Suprapubic skin (tissue), 4 donors: Measurements from ENCODE around the gene ACVR2B. TPM values are rescaled to one million over a fixed set of nuclear protein-coding genes. Genes with fewer than 3 reads are reported as not detected.

Experiments used
- DNase-seq, 2 donors: peaks; one replicate each; pipeline ENCODE4 v3.0.0-alpha.2; 2019; ENCODE audit warnings: low spot score in 2 of 2
- H3K27ac ChIP-seq: fragments of 200-600 bp; sonication (generic); one replicate; pipeline ENCODE4 v1.5.1; 2019
- H3K27me3 ChIP-seq: fragments of 200-600 bp; sonication (generic); one replicate; pipeline ENCODE4 v1.5.1; 2019
- H3K36me3 ChIP-seq: fragments of 200-600 bp; sonication (generic); one replicate; pipeline ENCODE4 v1.5.1; 2019
- H3K4me1 ChIP-seq: fragments of 200-600 bp; sonication (generic); one replicate; pipeline ENCODE4 v1.5.1; 2019
- H3K4me3 ChIP-seq: fragments of 200-600 bp; sonication (generic); one replicate; pipeline ENCODE4 v1.5.1; 2019; ENCODE audit warnings: mild to moderate bottlenecking
- H3K9me3 ChIP-seq: fragments of 200-600 bp; sonication (generic); one replicate; pipeline ENCODE4 v1.5.1; 2019
- EP300 ChIP-seq: sonication (generic); formaldehyde crosslinking; IDR thresholded peaks from one replicate; pipeline ENCODE4 v1.6.1; 2017; ENCODE audit warnings: antibody characterized with exemption
- POLR2A ChIP-seq, 2 donors: fragments of 450-650 bp; IDR thresholded peaks; one replicate each; pipeline ENCODE4 v1.6.1; 2017; ENCODE audit warnings: antibody characterized with exemption in 2 of 2, mild to moderate bottlenecking in 2 of 2, moderate library complexity in 2 of 2
- POLR2AphosphoS5 ChIP-seq, 3 donors: sonication (generic); formaldehyde crosslinking; IDR thresholded peaks; one replicate each; pipeline ENCODE4 v1.6.1; 2017; ENCODE audit warnings: antibody characterized with exemption in 3 of 3
- WGBS: methylation state at CpG from one replicate; pipeline ENCODE4 v1.1.5; 2018; 5-methylcytosine and 5-hydroxymethylcytosine counted together
- total RNA-seq, 4 donors: library from RNA; depleted of rRNA; stranded (reverse); fragments of >200 nt; gene quantifications; one replicate each; pipeline ENCODE4 v1.1.0, GENCODE V29; 2016
- TF ChIP-seq, protein P1 (sequence below), 2 donors: fragments of 200-600 bp in 1 of 2; fragments of 450-650 bp in 1 of 2; sonication (generic) in 1 of 2; IDR thresholded peaks; one replicate each; pipeline ENCODE4 v1.5.1; 2016 to 2019; ENCODE audit warnings: antibody characterized with exemption in 2 of 2, mild to moderate bottlenecking in 1 of 2, moderate library complexity in 1 of 2

The ACVR2B gene
- total RNA-seq, 4 donors from 2014 or later, result 1.1 to 8.9 (median 3.1) TPM

- H3K27me3 ChIP-seq, result no peaks in the 10 kb centered on the region
- WGBS, result 36% methylated on average over 1 of the region's 1 CpG
- no peaks in the 10 kb centered on the region for H3K9me3 ChIP-seq
- no peak for TF ChIP-seq POLR2AphosphoS5 (IDR thresholded peaks at IDR 0.05)
- DNase-seq, result no peak
- H3K36me3 ChIP-seq, result peaks cover 16% of the 10 kb centered on the region
- no peak overlapping the region for H3K4me3 ChIP-seq
- H3K27ac ChIP-seq, result no peak overlapping the region
- no peaks in the 10 kb centered on the region for H3K4me1 ChIP-seq
Observed at GRCh38 chr3:38519000-38519399, 65.3 kb downstream of the ACVR2B start.

DNA sequence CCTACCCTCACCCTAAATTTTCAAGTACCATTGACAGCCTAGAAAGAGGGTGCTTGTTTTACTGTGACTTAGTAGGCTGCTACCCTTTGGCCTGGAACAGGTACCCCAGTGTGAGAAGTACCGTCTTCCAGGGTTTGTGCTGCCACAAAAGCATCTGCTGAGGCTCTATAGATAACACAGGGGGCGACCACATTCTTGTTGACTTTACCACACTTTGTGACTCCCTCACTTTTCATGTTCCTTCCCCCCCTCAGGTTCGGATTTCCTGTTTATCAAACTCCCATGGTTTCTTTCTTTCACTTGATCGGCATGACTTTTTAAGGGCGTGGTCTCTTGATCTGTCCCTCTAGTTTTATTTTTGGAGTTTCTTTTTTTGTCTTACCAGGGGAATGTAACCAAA, 66.0 kb downstream of the ACVR2B start:
- DNase-seq, result no peak
- Histone ChIP-seq H3K4me3 (no peak overlapping the region), H3K36me3 (peaks cover 19% of the 10 kb centered on the region), H3K27ac (no peak overlapping the region), H3K27me3 (no peaks in the 10 kb centered on the region), H3K9me3 (no peaks in the 10 kb centered on the region), H3K4me1 (no peaks in the 10 kb centered on the region)
- 62% methylated on average over 5 of the region's 5 CpGs for WGBS
- TF ChIP-seq EP300, result no peak
- TF ChIP-seq, protein P1, sequence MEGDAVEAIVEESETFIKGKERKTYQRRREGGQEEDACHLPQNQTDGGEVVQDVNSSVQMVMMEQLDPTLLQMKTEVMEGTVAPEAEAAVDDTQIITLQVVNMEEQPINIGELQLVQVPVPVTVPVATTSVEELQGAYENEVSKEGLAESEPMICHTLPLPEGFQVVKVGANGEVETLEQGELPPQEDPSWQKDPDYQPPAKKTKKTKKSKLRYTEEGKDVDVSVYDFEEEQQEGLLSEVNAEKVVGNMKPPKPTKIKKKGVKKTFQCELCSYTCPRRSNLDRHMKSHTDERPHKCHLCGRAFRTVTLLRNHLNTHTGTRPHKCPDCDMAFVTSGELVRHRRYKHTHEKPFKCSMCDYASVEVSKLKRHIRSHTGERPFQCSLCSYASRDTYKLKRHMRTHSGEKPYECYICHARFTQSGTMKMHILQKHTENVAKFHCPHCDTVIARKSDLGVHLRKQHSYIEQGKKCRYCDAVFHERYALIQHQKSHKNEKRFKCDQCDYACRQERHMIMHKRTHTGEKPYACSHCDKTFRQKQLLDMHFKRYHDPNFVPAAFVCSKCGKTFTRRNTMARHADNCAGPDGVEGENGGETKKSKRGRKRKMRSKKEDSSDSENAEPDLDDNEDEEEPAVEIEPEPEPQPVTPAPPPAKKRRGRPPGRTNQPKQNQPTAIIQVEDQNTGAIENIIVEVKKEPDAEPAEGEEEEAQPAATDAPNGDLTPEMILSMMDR (IDR thresholded peaks at IDR 0.05), result no peak
- TF ChIP-seq POLR2A (IDR thresholded peaks at IDR 0.05), result no peak
- no peak for TF ChIP-seq POLR2AphosphoS5 (IDR thresholded peaks at IDR 0.05)

DNA sequence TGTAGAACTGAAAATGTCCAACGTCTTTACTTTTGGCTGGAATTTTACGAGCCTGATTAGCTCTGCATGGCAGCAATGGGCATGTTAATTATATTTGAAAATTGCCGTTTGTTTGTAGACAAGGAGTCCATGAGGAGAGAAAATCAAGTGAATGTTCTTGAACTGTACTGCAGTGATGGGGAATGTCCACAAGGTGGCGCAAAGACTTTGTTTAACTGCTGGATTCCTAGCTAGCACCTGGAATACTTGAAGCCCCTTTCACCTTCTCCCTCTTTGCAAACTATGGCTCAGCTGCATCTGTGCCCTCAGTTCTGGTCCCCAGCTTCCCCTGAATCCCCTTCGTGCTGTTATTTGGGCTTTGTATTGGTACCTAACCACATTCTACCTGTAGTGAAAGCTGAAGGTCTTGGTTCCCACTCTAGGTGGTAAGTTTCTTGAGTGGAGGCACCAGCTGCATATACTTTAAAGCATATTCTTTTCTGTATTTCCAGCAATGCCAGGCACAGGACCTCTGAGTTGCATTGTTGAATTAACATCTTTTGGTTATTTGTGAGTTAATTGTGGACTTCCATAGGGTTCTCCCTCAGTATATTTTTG, 67.8 kb downstream of the ACVR2B start:
- WGBS, result 2% methylated on average over 5 of the region's 5 CpGs
- Histone ChIP-seq H3K27ac (no peak overlapping the region), H3K36me3 (peaks cover 18% of the 10 kb centered on the region), H3K4me3 (no peak overlapping the region), H3K9me3 (no peaks in the 10 kb centered on the region), H3K27me3 (no peaks in the 10 kb centered on the region), H3K4me1 (no peaks in the 10 kb centered on the region)
- no peak for DNase-seq
- TF ChIP-seq POLR2A (IDR thresholded peaks at IDR 0.05) (no peak), EP300 (no peak), POLR2AphosphoS5 (IDR thresholded peaks at IDR 0.05) (no peak)
- TF ChIP-seq, protein P1 (IDR thresholded peaks at IDR 0.05), result peak; percentile 84 to 87

- TF ChIP-seq POLR2A (IDR thresholded peaks at IDR 0.05) (no peak), EP300 (no peak), POLR2AphosphoS5 (IDR thresholded peaks at IDR 0.05) (no peak)
- TF ChIP-seq, protein P1 (IDR thresholded peaks at IDR 0.05), result no peak
- peaks cover 18% of the 10 kb centered on the region for H3K36me3 ChIP-seq
- 91% methylated on average over 6 of the region's 6 CpGs for WGBS
Observed at GRCh38 chr3:38522002-38522401, 68.3 kb downstream of the ACVR2B start.

DNA sequence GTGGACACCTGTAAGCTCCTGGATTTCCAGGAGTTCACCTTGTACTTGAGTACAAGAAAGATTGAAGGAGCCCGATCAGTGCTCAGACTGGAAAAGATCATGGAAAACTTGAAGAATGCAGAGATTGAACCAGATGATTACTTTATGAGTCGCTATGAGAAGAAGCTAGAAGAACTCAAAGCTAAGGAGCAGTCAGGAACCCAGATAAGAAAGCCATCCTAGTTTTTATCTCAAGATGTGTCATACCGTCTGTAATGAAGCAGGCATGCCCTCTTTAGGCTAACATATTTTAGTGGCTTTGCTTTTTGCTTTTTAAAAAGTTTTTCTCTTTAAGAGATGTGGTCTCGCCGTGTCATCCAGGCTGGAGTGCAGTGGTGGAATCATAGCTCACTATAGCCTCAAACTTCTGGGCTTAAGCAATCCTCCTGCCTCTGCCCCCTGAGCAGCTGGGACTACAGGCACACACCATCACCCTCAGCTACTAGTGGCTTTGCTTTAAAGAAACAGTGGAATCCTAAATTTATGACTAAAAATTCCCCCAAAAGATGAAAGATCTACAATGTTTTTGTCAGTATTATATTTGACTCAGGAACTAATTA, 70.5 kb downstream of the ACVR2B start:
- no peaks in the 10 kb centered on the region for H3K27me3 ChIP-seq
- H3K27ac ChIP-seq, result no peak overlapping the region
- WGBS, result 92% methylated on average over 5 of the region's 5 CpGs
- H3K9me3 ChIP-seq, result no peaks in the 10 kb centered on the region
- no peak overlapping the region for H3K4me3 ChIP-seq
- TF ChIP-seq POLR2A (IDR thresholded peaks at IDR 0.05) (no peak), EP300 (no peak), POLR2AphosphoS5 (IDR thresholded peaks at IDR 0.05) (no peak)
- TF ChIP-seq, protein P1 (IDR thresholded peaks at IDR 0.05), result no peak
- DNase-seq, result no peak
- no peaks in the 10 kb centered on the region for H3K4me1 ChIP-seq
- peaks cover 18% of the 10 kb centered on the region for H3K36me3 ChIP-seq

More at GRCh38 chr3:38522002-38522401, 68.3 kb downstream of the ACVR2B start:
- Histone ChIP-seq H3K4me3 (no peak overlapping the region), H3K27ac (no peak overlapping the region), H3K9me3 (no peaks in the 10 kb centered on the region), H3K27me3 (no peaks in the 10 kb centered on the region), H3K4me1 (no peaks in the 10 kb centered on the region)
- no peak for DNase-seq
